ENCODE results near the gene MACF1. TPM values are rescaled to one million over a fixed set of nuclear protein-coding genes. Genes with fewer than 3 reads are reported as not detected.

MACF1 gene
- total RNA-seq, 1 experiment from 2014 or later = 6.2 TPM

DNA sequence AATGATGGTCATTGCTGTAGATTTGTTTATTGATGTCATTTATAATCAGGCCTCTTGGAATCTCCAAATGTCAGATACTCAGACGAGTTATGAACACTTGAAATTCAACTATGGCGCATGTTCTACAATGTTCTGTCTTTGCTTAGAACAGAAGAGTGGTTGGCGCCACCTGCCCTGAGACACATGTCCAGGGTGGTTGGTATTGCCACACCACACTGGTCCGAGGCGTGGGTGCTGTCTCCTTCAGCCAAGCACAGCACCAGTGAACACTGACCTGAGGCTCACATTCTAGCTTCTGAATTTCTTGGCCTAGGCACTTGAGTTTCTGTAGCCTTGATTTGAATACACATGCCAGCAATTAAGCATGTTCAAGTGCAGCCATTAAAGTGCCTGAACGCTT, 276.8 kb downstream of the MACF1 start:
- H3K4me3 ChIP-seq (ENCODE audit: low read length) = no peak overlapping the region
- H3K4me2 ChIP-seq (ENCODE audit: low read depth, low read length, poor library complexity, severe bottlenecking) = no peak overlapping the region
- no peak overlapping the region for H3K27ac ChIP-seq (ENCODE audit: low read length)
- no peak overlapping the region for H2AFZ ChIP-seq (ENCODE audit: low read length)
- no peaks in the 10 kb centered on the region for H3K9me2 ChIP-seq (replicated peaks; ENCODE audit: insufficient read depth, low read length)
- H3K9me3 ChIP-seq (ENCODE audit: low read length) = no peaks in the 10 kb centered on the region
- no peaks in the 10 kb centered on the region for H3K27me3 ChIP-seq (ENCODE audit: low read length)
- no peaks in the 10 kb centered on the region for H3K36me3 ChIP-seq (ENCODE audit: insufficient read depth, low read length)
- no peaks in the 10 kb centered on the region for H4K20me1 ChIP-seq (ENCODE audit: insufficient read depth, low read depth, low read length)
- no peaks in the 10 kb centered on the region for H3K79me2 ChIP-seq (ENCODE audit: low read length)
- no peaks in the 10 kb centered on the region for H3K4me1 ChIP-seq (ENCODE audit: low read length)
- H3K9ac ChIP-seq (ENCODE audit: low read length) = no peak overlapping the region
- DNase-seq = no peak

GRCh38 chr1:39483276-39483675, 278.8 kb downstream of the MACF1 start:
- Histone ChIP-seq H3K4me2 (ENCODE audit: low read depth, low read length, poor library complexity, severe bottlenecking) (no peak overlapping the region), H4K20me1 (ENCODE audit: insufficient read depth, low read depth, low read length) (no peaks in the 10 kb centered on the region), H3K9me2 (replicated peaks; ENCODE audit: insufficient read depth, low read length) (no peaks in the 10 kb centered on the region), H3K79me2 (ENCODE audit: low read length) (no peaks in the 10 kb centered on the region), H3K9me3 (ENCODE audit: low read length) (no peaks in the 10 kb centered on the region), H3K4me1 (ENCODE audit: low read length) (no peaks in the 10 kb centered on the region), H3K36me3 (ENCODE audit: insufficient read depth, low read length) (no peaks in the 10 kb centered on the region), H3K27ac (ENCODE audit: low read length) (no peak overlapping the region), H3K27me3 (ENCODE audit: low read length) (no peaks in the 10 kb centered on the region), H3K9ac (ENCODE audit: low read length) (no peak overlapping the region), H3K4me3 (ENCODE audit: low read length) (no peak overlapping the region), H2AFZ (ENCODE audit: low read length) (no peak overlapping the region)
- DNase-seq = no peak

DNA sequence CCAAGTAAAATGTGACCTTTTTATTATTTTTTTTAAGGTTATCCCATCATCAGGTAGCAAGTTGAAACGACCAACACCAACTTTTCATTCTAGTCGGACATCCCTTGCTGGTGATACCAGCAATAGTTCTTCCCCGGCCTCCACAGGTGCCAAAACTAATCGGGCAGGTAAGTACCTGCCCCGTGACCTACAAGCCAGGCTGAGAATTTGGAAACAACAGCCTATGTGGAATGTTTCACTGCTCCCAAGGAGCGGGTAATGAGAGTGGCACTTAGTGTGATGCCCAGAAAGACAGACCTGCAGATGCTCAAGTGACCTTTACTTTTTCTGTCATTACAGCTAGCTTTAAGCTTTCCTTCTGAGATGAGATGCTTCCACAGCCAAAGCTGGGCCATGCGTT, 280.1 kb downstream of the MACF1 start:
- Histone ChIP-seq H3K4me2 (ENCODE audit: low read depth, low read length, poor library complexity, severe bottlenecking) (no peak overlapping the region), H3K27ac (ENCODE audit: low read length) (no peak overlapping the region), H3K79me2 (ENCODE audit: low read length) (no peaks in the 10 kb centered on the region), H3K36me3 (ENCODE audit: insufficient read depth, low read length) (no peaks in the 10 kb centered on the region), H3K4me3 (ENCODE audit: low read length) (no peak overlapping the region), H2AFZ (ENCODE audit: low read length) (no peak overlapping the region), H3K9me3 (ENCODE audit: low read length) (no peaks in the 10 kb centered on the region), H3K27me3 (ENCODE audit: low read length) (no peaks in the 10 kb centered on the region), H4K20me1 (ENCODE audit: insufficient read depth, low read depth, low read length) (no peaks in the 10 kb centered on the region), H3K9me2 (replicated peaks; ENCODE audit: insufficient read depth, low read length) (no peaks in the 10 kb centered on the region), H3K4me1 (ENCODE audit: low read length) (no peaks in the 10 kb centered on the region), H3K9ac (ENCODE audit: low read length) (no peak overlapping the region)
- no peak for DNase-seq

DNA sequence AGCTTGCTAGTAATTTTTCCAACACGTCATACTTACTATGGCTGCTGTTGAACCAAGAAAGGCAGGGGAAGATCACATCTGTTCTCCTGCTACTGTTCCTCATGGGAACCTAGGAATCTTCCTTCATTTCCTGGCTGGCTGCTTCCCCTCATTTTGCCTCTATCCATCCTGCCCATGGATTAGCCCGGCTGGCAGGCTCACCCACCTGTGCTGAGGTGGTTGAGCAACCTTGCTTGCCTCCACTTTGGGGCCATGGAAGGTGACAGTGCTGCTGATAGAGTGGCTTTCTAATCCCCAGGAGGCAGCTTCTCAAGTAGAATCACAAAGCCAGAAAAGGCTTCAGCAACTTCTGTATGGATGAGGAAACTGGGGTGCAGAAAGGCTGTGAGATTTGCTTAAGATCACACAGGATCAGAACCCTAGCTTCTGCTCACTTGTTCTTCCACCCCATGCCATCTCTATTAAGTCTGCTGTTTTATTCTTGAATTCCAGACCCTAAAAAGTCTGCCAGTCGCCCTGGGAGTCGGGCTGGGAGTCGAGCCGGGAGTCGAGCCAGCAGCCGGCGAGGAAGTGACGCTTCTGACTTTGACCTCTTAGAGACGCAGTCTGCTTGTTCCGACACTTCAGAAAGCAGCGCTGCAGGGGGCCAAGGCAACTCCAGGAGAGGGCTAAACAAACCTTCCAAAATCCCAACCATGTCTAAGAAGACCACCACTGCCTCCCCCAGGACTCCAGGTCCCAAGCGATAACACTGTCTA, 280.7 kb downstream of the MACF1 start:
- DNase-seq = no peak
- Histone ChIP-seq H3K4me1 (ENCODE audit: low read length) (no peaks in the 10 kb centered on the region), H3K9me2 (replicated peaks; ENCODE audit: insufficient read depth, low read length) (no peaks in the 10 kb centered on the region), H3K9me3 (ENCODE audit: low read length) (no peaks in the 10 kb centered on the region), H3K36me3 (ENCODE audit: insufficient read depth, low read length) (no peaks in the 10 kb centered on the region), H3K27me3 (ENCODE audit: low read length) (no peaks in the 10 kb centered on the region), H2AFZ (ENCODE audit: low read length) (no peak overlapping the region), H3K79me2 (ENCODE audit: low read length) (no peaks in the 10 kb centered on the region), H3K9ac (ENCODE audit: low read length) (no peak overlapping the region), H3K4me2 (ENCODE audit: low read depth, low read length, poor library complexity, severe bottlenecking) (no peak overlapping the region), H3K27ac (ENCODE audit: low read length) (no peak overlapping the region), H4K20me1 (ENCODE audit: insufficient read depth, low read depth, low read length) (no peaks in the 10 kb centered on the region), H3K4me3 (ENCODE audit: low read length) (no peak overlapping the region)

GRCh38 chr1:39488012-39488545, 283.6 kb downstream of the MACF1 start:
- H3K27me3 ChIP-seq (ENCODE audit: low read length) = no peaks in the 10 kb centered on the region
- no peaks in the 10 kb centered on the region for H3K79me2 ChIP-seq (ENCODE audit: low read length)
- no peak overlapping the region for H2AFZ ChIP-seq (ENCODE audit: low read length)
- H3K4me1 ChIP-seq (ENCODE audit: low read length) = no peaks in the 10 kb centered on the region
- H3K9me3 ChIP-seq (ENCODE audit: low read length) = no peaks in the 10 kb centered on the region
- H3K4me3 ChIP-seq (ENCODE audit: low read length) = no peak overlapping the region
- no peaks in the 10 kb centered on the region for H3K36me3 ChIP-seq (ENCODE audit: insufficient read depth, low read length)
- no peak overlapping the region for H3K9ac ChIP-seq (ENCODE audit: low read length)
- H3K4me2 ChIP-seq (ENCODE audit: low read depth, low read length, poor library complexity, severe bottlenecking) = no peak overlapping the region
- H3K27ac ChIP-seq (ENCODE audit: low read length) = no peak overlapping the region
- no peak for DNase-seq
- H3K9me2 ChIP-seq (replicated peaks; ENCODE audit: insufficient read depth, low read length) = no peaks in the 10 kb centered on the region
- H4K20me1 ChIP-seq (ENCODE audit: insufficient read depth, low read depth, low read length) = no peaks in the 10 kb centered on the region

DNA sequence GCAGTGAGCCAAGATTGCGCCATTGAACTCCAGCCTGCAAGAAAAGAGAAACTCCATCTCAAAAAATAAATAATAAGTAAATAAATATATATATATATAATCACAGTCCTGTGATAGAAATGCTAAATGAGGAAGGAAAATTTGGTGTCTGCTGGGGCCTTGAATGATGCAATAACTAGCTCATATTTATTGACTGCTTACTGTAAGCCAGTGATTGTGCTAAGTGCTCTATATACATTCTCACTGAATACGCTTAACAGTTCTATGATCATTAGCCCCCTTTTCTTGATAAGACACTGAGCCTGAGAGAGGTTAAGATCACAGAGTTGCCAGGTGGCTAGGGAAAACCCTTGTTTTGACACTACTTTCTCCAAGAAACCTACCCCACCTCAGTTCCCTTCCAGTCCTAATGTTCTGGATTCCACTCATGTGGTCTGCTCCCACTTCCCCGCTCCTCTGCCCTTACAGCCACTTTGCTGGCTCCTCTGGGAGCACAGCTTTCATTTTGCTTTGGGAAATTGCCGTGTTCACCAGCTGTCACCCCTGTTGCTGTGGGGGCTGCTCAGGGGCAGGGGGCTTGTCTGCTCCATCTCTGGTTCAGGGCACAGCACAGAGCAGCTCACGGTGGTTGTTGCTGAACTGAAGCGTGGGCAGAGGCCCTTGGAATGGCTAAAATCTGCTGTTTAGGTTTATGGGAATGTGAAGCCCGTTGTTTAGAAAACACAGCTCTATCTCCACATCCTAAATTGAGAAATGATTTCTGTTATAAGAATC, 284.5 kb downstream of the MACF1 start:
- H3K9me3 ChIP-seq (ENCODE audit: low read length) = no peaks in the 10 kb centered on the region

GRCh38 chr1:39489567-39490239, 285.2 kb downstream of the MACF1 start:
- Histone ChIP-seq H2AFZ (ENCODE audit: low read length) (no peak overlapping the region), H3K27me3 (ENCODE audit: low read length) (no peaks in the 10 kb centered on the region), H3K79me2 (ENCODE audit: low read length) (no peaks in the 10 kb centered on the region), H3K4me1 (ENCODE audit: low read length) (no peaks in the 10 kb centered on the region), H3K9me2 (replicated peaks; ENCODE audit: insufficient read depth, low read length) (no peaks in the 10 kb centered on the region), H3K27ac (ENCODE audit: low read length) (no peak overlapping the region), H3K4me2 (ENCODE audit: low read depth, low read length, poor library complexity, severe bottlenecking) (no peak overlapping the region), H3K9me3 (ENCODE audit: low read length) (no peaks in the 10 kb centered on the region), H3K9ac (ENCODE audit: low read length) (no peak overlapping the region), H3K36me3 (ENCODE audit: insufficient read depth, low read length) (no peaks in the 10 kb centered on the region), H3K4me3 (ENCODE audit: low read length) (no peak overlapping the region), H4K20me1 (ENCODE audit: insufficient read depth, low read depth, low read length) (no peaks in the 10 kb centered on the region)
- no peak for DNase-seq

More for the DNA sequence above, 284.5 kb downstream of the MACF1 start:
- no peak for DNase-seq
- H2AFZ ChIP-seq (ENCODE audit: low read length) = no peak overlapping the region
- H3K27ac ChIP-seq (ENCODE audit: low read length) = no peak overlapping the region
- H3K4me3 ChIP-seq (ENCODE audit: low read length) = no peak overlapping the region
- no peaks in the 10 kb centered on the region for H3K9me2 ChIP-seq (replicated peaks; ENCODE audit: insufficient read depth, low read length)
- no peaks in the 10 kb centered on the region for H3K4me1 ChIP-seq (ENCODE audit: low read length)
- no peaks in the 10 kb centered on the region for H3K27me3 ChIP-seq (ENCODE audit: low read length)
- H4K20me1 ChIP-seq (ENCODE audit: insufficient read depth, low read depth, low read length) = no peaks in the 10 kb centered on the region
- H3K9ac ChIP-seq (ENCODE audit: low read length) = no peak overlapping the region
- H3K36me3 ChIP-seq (ENCODE audit: insufficient read depth, low read length) = no peaks in the 10 kb centered on the region
- H3K79me2 ChIP-seq (ENCODE audit: low read length) = no peaks in the 10 kb centered on the region
- H3K4me2 ChIP-seq (ENCODE audit: low read depth, low read length, poor library complexity, severe bottlenecking) = no peak overlapping the region

DNA sequence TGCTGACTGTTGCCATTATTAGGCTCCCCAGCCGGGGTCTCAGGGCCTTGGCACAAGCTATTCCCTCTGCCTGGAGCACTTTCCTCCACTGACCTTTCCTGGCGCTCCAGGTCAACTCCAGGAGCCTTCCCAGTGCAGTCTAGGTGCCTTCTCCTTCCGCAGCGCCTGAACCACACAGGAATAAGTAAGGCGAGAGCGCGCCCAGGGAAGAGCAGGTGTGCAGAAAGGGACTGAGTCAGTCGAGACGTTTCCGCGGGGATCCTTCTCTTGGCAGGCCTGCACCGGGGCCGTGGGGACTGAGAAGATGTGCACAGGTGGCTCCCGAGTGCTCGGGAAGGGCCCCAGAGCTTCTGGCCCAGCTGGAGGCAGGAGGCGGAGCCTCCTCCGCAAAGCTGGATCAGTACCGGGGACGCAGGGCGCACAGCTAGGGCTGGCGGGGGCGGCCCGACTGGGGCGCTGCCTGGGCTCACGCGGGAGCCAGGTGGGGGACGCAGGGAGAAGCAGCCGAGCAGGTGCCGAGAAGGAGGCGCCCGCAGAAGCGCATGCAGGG, 286.2 kb downstream of the MACF1 start:
- no peak overlapping the region for H3K9ac ChIP-seq (ENCODE audit: low read length)
- H3K27me3 ChIP-seq (ENCODE audit: low read length) = no peaks in the 10 kb centered on the region
- H3K36me3 ChIP-seq (ENCODE audit: insufficient read depth, low read length) = no peaks in the 10 kb centered on the region
- H3K4me1 ChIP-seq (ENCODE audit: low read length) = no peaks in the 10 kb centered on the region
- no peak overlapping the region for H2AFZ ChIP-seq (ENCODE audit: low read length)
- no peak overlapping the region for H3K4me3 ChIP-seq (ENCODE audit: low read length)
- no peaks in the 10 kb centered on the region for H3K9me3 ChIP-seq (ENCODE audit: low read length)
- H3K79me2 ChIP-seq (ENCODE audit: low read length) = no peaks in the 10 kb centered on the region
- DNase-seq = no peak
- no peaks in the 10 kb centered on the region for H4K20me1 ChIP-seq (ENCODE audit: insufficient read depth, low read depth, low read length)
- H3K4me2 ChIP-seq (ENCODE audit: low read depth, low read length, poor library complexity, severe bottlenecking) = no peak overlapping the region
- H3K27ac ChIP-seq (ENCODE audit: low read length) = no peak overlapping the region
- no peaks in the 10 kb centered on the region for H3K9me2 ChIP-seq (replicated peaks; ENCODE audit: insufficient read depth, low read length)

Measured in Karpas-422 (cell line).